Left renal cortex interstitium (tissue), 4 donors: Measurements from ENCODE around the gene RNF181. TPM values are rescaled to one million over a fixed set of nuclear protein-coding genes. Genes with fewer than 3 reads are reported as not detected.
"Not testable (repeated sequence)": the region's sequence is repeated elsewhere in the genome, so short reads cannot be mapped to it uniquely, and the experiment has no call there.

Experiments
- DNase-seq, 4 donors: peaks; one replicate each; pipeline ENCODE4 v3.0.0-alpha.2; 2013; ENCODE audit warnings: low read depth in 4 of 4, low spot score in 2 of 4, missing footprints in 1 of 4
- polyA plus RNA-seq, 4 donors: library from polyadenylated mRNA; unstranded; fragments of 120-200 nt; gene quantifications; one replicate each; pipeline ENCODE4 v1.2.1, GENCODE V29; 2013; ENCODE audit not compliant: insufficient read length in 4 of 4

RNF181 gene
- polyA plus RNA-seq, 4 donors = 127 to 154 (median 143) TPM

- DNase-seq = no peak
Measured at GRCh38 chr2:85575739-85576138, 19.8 kb upstream of the RNF181 start.

GRCh38 chr2:85577063-85577385, 18.5 kb upstream of the RNF181 start:
- DNase-seq = no peak

GRCh38 chr2:85577386-85578242, 17.9 kb upstream of the RNF181 start, which contains the start of gene VAMP8:
Gene VAMP8, plus strand, starts transcription at chr2:85577586. Its CDS starts 61 bp downstream, at chr2:85577647.
- no peak for DNase-seq

- no peak for DNase-seq
Measured at GRCh38 chr2:85578243-85579180, 17.0 kb upstream of the RNF181 start.

GRCh38 chr2:85579266-85579935, 16.1 kb upstream of the RNF181 start:
- no peak for DNase-seq

GRCh38 chr2:85580206-85580605, 15.3 kb upstream of the RNF181 start:
- DNase-seq = no peak

- DNase-seq = no peak
Measured at GRCh38 chr2:85582492-85582891, 13.1 kb upstream of the RNF181 start.

- DNase-seq = no peak
Measured at GRCh38 chr2:85583667-85584353, 11.7 kb upstream of the RNF181 start.

- no peak for DNase-seq
Measured at GRCh38 chr2:85584354-85584856, 11.1 kb upstream of the RNF181 start, which contains the start of gene VAMP5. Gene VAMP5, plus strand, starts transcription at chr2:85584431. Its CDS starts 60 bp downstream, at chr2:85584491.

GRCh38 chr2:85584857-85585780, 10.4 kb upstream of the RNF181 start:
- DNase-seq = no peak

GRCh38 chr2:85585781-85586105, 9.8 kb upstream of the RNF181 start:
- no peak for DNase-seq

- DNase-seq = no peak
Measured at GRCh38 chr2:85588236-85588635, 7.3 kb upstream of the RNF181 start.

- DNase-seq = no peak
Measured at GRCh38 chr2:85588645-85589044, 6.9 kb upstream of the RNF181 start.

- DNase-seq = no peak
Measured at GRCh38 chr2:85589181-85589580, 6.4 kb upstream of the RNF181 start.

- DNase-seq = no peak
Measured at GRCh38 chr2:85589982-85590791, 5.4 kb upstream of the RNF181 start.

- no peak for DNase-seq
Measured at GRCh38 chr2:85590950-85591349, 4.6 kb upstream of the RNF181 start.

GRCh38 chr2:85591563-85591962, 4.0 kb upstream of the RNF181 start:
- DNase-seq = no peak

- not testable (repeated sequence) for DNase-seq
Measured at GRCh38 chr2:85592299-85592698, 3.2 kb upstream of the RNF181 start.
